Measurements from ENCODE around the gene RRM2.
"Not testable (repeated sequence)": the region's sequence is repeated elsewhere in the genome, so short reads cannot be mapped to it uniquely, and the experiment has no call there.

Gene RRM2

DNA sequence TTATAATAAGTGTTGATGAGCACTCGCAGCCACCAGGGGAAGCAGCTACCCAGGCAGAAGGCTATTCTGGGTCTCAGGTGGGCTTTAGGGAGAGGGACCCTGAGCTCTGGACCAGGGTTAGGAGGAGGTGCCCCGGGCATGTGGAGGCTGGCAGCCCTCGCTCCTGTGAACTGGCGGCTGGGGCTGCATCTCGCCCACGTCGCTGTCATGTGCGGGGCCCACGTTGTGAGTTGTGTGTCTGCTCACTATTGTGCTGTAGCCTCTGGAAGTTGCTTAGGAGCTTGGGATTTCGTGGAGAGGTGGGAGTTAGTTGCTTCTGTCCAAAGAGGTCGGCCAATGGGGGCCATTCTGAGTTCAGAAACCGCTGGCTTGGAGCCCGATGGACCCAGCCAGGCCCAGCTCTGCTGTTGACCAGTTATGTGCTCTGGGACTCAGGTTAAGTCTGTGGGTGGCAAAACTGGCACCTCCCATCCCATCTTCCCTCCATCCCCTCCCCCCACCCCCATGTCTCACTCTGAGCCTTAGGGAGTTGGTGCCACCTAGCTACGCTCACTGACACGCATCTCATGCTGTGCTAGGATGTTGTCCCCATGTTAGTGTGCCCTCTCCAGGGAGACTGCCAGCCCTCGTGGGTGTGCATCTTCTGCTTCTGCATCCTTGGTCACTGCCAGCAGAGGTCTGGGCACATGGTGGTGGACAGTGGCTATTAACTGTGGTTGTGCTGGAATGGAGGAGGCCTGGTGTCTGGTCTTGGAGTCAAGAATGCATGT is 18.5 kb downstream of the RRM2 start:
- Histone ChIP-seq H3K4me3 (ENCODE audit: insufficient read depth, low read depth, low read length, poor library complexity, severe bottlenecking) (no peak overlapping the region), H3K4me1 (ENCODE audit: control insufficient read depth, insufficient read depth, low read length, poor library complexity, severe bottlenecking) (peaks cover 11% of the 10 kb centered on the region), H3K9me3 (ENCODE audit: control insufficient read depth, low read length) (no peaks in the 10 kb centered on the region), H3K27ac (ENCODE audit: insufficient read depth, low read length, poor library complexity, severe bottlenecking) (no peak overlapping the region), H3K36me3 (ENCODE audit: control insufficient read depth, insufficient read depth, low read length) (no peaks in the 10 kb centered on the region), H3K27me3 (replicated peaks; ENCODE audit: control insufficient read depth, insufficient read depth, low read length, poor library complexity, severe bottlenecking) (no peaks in the 10 kb centered on the region)
- DNase-seq, result no peak

GRCh38 chr2:10141736-10142639 is 19.4 kb downstream of the RRM2 start:
- Histone ChIP-seq H3K36me3 (ENCODE audit: control insufficient read depth, insufficient read depth, low read length) (no peaks in the 10 kb centered on the region), H3K4me1 (ENCODE audit: control insufficient read depth, insufficient read depth, low read length, poor library complexity, severe bottlenecking) (peaks cover 11% of the 10 kb centered on the region), H3K4me3 (ENCODE audit: insufficient read depth, low read depth, low read length, poor library complexity, severe bottlenecking) (no peak overlapping the region), H3K27me3 (replicated peaks; ENCODE audit: control insufficient read depth, insufficient read depth, low read length, poor library complexity, severe bottlenecking) (no peaks in the 10 kb centered on the region), H3K27ac (ENCODE audit: insufficient read depth, low read length, poor library complexity, severe bottlenecking) (no peak overlapping the region), H3K9me3 (ENCODE audit: control insufficient read depth, low read length) (no peaks in the 10 kb centered on the region)
- no peak for DNase-seq

DNA sequence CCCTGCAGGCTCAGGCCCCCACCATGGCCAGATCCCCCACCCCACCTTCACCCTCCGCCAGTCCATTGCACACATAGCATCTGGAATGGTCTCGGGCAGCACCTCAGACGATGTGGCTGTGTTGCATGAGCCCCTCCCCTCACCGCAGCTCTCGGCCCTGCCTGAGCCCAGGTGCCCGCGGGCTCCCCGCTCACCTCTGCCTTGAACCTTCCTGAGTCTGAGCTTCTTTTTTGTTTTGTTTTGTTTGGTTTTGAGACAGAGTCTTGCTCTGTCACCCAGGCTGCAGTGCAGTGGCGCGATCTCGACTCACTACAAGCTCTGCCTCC is 20.1 kb downstream of the RRM2 start:
- Histone ChIP-seq H3K36me3 (ENCODE audit: control insufficient read depth, insufficient read depth, low read length) (no peaks in the 10 kb centered on the region), H3K27me3 (replicated peaks; ENCODE audit: control insufficient read depth, insufficient read depth, low read length, poor library complexity, severe bottlenecking) (no peaks in the 10 kb centered on the region)

DNA sequence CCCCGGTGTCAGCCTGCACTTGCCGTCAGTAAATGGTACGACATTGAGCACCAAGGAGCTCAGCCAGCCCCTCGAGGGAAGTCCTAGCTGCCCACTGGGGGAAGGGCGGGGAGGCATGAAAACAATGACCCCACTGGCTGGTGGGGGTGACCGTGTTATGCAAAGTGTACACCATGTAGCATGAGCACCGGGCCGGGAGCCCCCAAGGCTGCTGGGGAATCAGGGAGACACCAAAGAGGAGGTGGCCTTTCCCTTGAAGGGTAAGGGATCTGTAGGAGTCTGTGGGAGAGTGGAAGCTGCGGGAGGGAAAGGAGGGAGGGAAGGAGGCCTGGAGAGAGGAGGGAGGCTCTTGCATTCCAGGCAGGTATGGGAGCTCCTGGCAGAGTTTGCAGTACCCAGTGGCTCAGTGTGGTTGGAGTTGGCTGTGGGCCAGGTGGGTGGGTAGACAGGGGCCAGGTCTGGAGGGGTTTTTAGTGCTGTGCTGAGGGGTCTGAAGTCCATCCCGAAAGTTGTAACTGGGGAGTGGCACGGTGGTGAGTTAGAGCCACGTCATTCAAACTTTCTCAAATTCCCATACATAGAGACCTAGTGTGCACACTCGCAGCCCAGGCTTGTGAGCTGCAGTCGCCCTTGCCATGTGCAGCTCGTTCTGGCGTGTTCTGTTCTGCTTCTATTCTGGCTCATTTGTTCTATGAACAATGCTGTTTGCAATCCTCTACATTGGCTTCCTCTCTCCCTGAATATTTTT is 22.4 kb downstream of the RRM2 start:
- H3K9me3 ChIP-seq (ENCODE audit: control insufficient read depth, low read length), result no peaks in the 10 kb centered on the region
- H3K4me3 ChIP-seq (ENCODE audit: insufficient read depth, low read depth, low read length, poor library complexity, severe bottlenecking), result no peak overlapping the region
- no peaks in the 10 kb centered on the region for H3K36me3 ChIP-seq (ENCODE audit: control insufficient read depth, insufficient read depth, low read length)
- no peaks in the 10 kb centered on the region for H3K27me3 ChIP-seq (replicated peaks; ENCODE audit: control insufficient read depth, insufficient read depth, low read length, poor library complexity, severe bottlenecking)
- no peak for DNase-seq
- H3K4me1 ChIP-seq (ENCODE audit: control insufficient read depth, insufficient read depth, low read length, poor library complexity, severe bottlenecking), result peaks cover 11% of the 10 kb centered on the region
- H3K27ac ChIP-seq (ENCODE audit: insufficient read depth, low read length, poor library complexity, severe bottlenecking), result no peak overlapping the region

More for the DNA sequence above, 20.1 kb downstream of the RRM2 start:
- Histone ChIP-seq H3K4me1 (ENCODE audit: control insufficient read depth, insufficient read depth, low read length, poor library complexity, severe bottlenecking) (peaks cover 11% of the 10 kb centered on the region), H3K9me3 (ENCODE audit: control insufficient read depth, low read length) (no peaks in the 10 kb centered on the region), H3K4me3 (ENCODE audit: insufficient read depth, low read depth, low read length, poor library complexity, severe bottlenecking) (no peak overlapping the region), H3K27ac (ENCODE audit: insufficient read depth, low read length, poor library complexity, severe bottlenecking) (no peak overlapping the region)
- DNase-seq, result no peak

DNA sequence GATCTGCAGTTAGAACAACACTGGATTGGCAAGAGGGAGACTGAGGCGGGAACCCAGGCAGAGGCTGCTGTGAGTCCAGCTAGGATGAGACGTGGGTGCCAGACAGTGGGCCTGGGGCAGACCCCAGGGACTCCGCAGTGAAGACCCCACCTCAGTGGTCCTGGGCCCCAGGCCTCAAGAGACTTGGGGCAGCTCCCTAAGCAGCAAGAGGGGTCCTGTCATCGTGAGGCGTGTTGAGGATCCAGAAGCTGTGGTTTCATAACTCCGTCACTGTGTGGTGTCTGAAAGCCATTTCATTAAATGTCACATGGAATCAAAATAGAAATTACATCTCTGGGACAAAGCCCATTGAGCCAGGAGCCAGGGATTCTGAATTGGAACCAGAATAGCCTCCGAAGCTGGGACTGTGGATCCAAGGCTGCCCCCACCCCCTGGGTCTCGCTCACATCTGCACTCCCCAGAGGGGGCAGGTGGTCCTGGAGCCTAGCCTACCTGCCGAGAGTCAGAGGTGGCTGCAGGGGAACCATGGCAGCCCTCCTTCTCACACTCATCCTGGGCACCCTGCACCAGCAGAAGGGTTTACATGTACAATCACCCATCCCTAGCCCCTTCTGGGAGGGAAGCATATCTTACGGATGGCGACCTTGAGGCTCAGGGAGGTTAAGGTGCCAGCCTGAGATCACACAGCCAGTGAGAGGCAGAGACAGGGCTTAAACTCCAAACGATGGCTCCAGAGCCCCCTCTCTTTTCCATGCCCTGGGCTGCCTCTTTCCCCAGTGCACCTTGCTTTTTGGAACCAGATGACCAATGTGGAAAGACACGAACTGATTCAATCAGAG is 23.2 kb downstream of the RRM2 start:
- no peaks in the 10 kb centered on the region for H3K27me3 ChIP-seq (replicated peaks; ENCODE audit: control insufficient read depth, insufficient read depth, low read length, poor library complexity, severe bottlenecking)
- no peaks in the 10 kb centered on the region for H3K9me3 ChIP-seq (ENCODE audit: control insufficient read depth, low read length)
- H3K4me1 ChIP-seq (ENCODE audit: control insufficient read depth, insufficient read depth, low read length, poor library complexity, severe bottlenecking), result peaks cover 11% of the 10 kb centered on the region
- H3K27ac ChIP-seq (ENCODE audit: insufficient read depth, low read length, poor library complexity, severe bottlenecking), result no peak overlapping the region
- H3K4me3 ChIP-seq (ENCODE audit: insufficient read depth, low read depth, low read length, poor library complexity, severe bottlenecking), result no peak overlapping the region
- no peaks in the 10 kb centered on the region for H3K36me3 ChIP-seq (ENCODE audit: control insufficient read depth, insufficient read depth, low read length)
- no peak for DNase-seq

DNA sequence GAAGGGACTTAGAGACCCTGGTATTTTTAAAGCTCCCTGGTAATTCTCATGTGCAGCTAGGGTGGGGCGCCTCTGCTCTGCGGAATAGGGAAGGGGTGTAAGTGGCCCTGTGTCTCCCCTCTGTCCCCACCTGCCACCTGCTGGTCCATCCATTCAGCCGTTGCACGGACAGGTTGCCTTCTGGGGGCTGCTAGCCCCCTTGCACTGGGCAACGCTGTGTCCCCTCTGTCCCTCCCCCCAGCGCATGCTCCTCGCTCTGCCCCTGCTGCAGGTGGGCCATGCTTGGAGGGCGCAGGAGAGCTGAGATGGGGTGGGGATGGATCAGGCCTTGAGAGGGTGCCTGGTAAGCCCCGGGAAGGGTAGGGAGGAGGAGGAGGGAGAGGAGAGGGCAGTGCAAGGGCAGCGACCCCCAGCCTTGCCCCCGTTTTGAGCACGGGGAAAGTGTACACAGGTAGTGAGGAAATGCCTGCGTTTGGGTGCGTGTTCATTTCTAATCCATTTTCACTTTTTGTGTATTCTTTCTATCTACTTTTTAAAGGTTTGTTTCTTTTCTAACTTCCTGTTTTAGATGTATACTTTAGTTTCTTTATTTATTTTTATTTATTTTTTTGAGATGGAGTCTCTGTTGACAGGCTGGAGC is 23.9 kb downstream of the RRM2 start:
- H3K27me3 ChIP-seq (replicated peaks; ENCODE audit: control insufficient read depth, insufficient read depth, low read length, poor library complexity, severe bottlenecking), result no peaks in the 10 kb centered on the region
- no peak for DNase-seq
- no peak overlapping the region for H3K4me3 ChIP-seq (ENCODE audit: insufficient read depth, low read depth, low read length, poor library complexity, severe bottlenecking)
- no peaks in the 10 kb centered on the region for H3K36me3 ChIP-seq (ENCODE audit: control insufficient read depth, insufficient read depth, low read length)
- H3K9me3 ChIP-seq (ENCODE audit: control insufficient read depth, low read length), result no peaks in the 10 kb centered on the region
- H3K4me1 ChIP-seq (ENCODE audit: control insufficient read depth, insufficient read depth, low read length, poor library complexity, severe bottlenecking), result peaks cover 8% of the 10 kb centered on the region
- H3K27ac ChIP-seq (ENCODE audit: insufficient read depth, low read length, poor library complexity, severe bottlenecking), result no peak overlapping the region

DNA sequence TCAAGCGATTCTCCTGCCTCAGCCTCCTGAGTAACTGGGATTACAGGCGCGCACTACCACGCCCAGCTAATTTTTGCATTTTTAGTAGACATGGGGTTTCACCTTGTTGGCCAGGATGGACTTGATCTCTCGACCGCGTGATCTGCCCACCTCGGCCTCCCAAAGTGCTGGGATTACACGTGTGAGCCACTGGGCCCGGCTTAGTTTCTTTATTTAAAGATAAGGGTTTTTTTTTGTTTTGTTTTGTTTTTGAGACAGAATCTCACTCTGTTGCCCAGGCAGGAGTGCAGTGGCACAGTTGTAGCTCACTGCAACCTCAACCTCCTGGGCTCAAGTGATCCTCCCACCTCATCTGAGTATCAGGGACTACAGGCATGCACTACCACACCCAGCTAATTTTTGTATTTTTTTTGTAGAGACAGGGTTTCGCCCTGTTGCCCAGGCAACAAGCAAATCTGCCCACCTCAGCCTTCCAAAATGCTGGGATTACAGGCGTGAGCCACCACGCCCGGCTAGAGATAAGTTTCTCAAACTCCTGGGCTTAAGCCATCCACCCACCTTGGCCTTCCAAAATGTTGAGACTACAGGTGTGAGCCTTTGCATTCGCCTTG is 24.6 kb downstream of the RRM2 start:
- H3K27ac ChIP-seq (ENCODE audit: insufficient read depth, low read length, poor library complexity, severe bottlenecking); H3K27me3 ChIP-seq (replicated peaks; ENCODE audit: control insufficient read depth, insufficient read depth, low read length, poor library complexity, severe bottlenecking); H3K36me3 ChIP-seq (ENCODE audit: control insufficient read depth, insufficient read depth, low read length); H3K4me1 ChIP-seq (ENCODE audit: control insufficient read depth, insufficient read depth, low read length, poor library complexity, severe bottlenecking); DNase-seq; H3K4me3 ChIP-seq (ENCODE audit: insufficient read depth, low read depth, low read length, poor library complexity, severe bottlenecking); H3K9me3 ChIP-seq (ENCODE audit: control insufficient read depth, low read length): not testable (repeated sequence)

- no peak for DNase-seq
- Histone ChIP-seq H3K36me3 (ENCODE audit: control insufficient read depth, insufficient read depth, low read length) (no peaks in the 10 kb centered on the region), H3K4me3 (ENCODE audit: insufficient read depth, low read depth, low read length, poor library complexity, severe bottlenecking) (no peak overlapping the region)
Measured at GRCh38 chr2:10148268-10148667, 25.7 kb downstream of the RRM2 start.

GRCh38 chr2:10149635-10150034 is 27.1 kb downstream of the RRM2 start:
- H3K27ac ChIP-seq (ENCODE audit: insufficient read depth, low read length, poor library complexity, severe bottlenecking), result no peak overlapping the region
- H3K36me3 ChIP-seq (ENCODE audit: control insufficient read depth, insufficient read depth, low read length), result no peaks in the 10 kb centered on the region
- no peak overlapping the region for H3K4me3 ChIP-seq (ENCODE audit: insufficient read depth, low read depth, low read length, poor library complexity, severe bottlenecking)

More at GRCh38 chr2:10148268-10148667, 25.7 kb downstream of the RRM2 start:
- H3K27me3 ChIP-seq (replicated peaks; ENCODE audit: control insufficient read depth, insufficient read depth, low read length, poor library complexity, severe bottlenecking), result no peaks in the 10 kb centered on the region
- H3K9me3 ChIP-seq (ENCODE audit: control insufficient read depth, low read length), result no peaks in the 10 kb centered on the region
- H3K4me1 ChIP-seq (ENCODE audit: control insufficient read depth, insufficient read depth, low read length, poor library complexity, severe bottlenecking), result no peaks in the 10 kb centered on the region
- H3K27ac ChIP-seq (ENCODE audit: insufficient read depth, low read length, poor library complexity, severe bottlenecking), result no peak overlapping the region

More at GRCh38 chr2:10149635-10150034, 27.1 kb downstream of the RRM2 start:
- H3K4me1 ChIP-seq (ENCODE audit: control insufficient read depth, insufficient read depth, low read length, poor library complexity, severe bottlenecking), result no peaks in the 10 kb centered on the region
- no peak for DNase-seq
- no peaks in the 10 kb centered on the region for H3K27me3 ChIP-seq (replicated peaks; ENCODE audit: control insufficient read depth, insufficient read depth, low read length, poor library complexity, severe bottlenecking)
- no peaks in the 10 kb centered on the region for H3K9me3 ChIP-seq (ENCODE audit: control insufficient read depth, low read length)
